GM19239 (cell line): ENCODE results near the gene MLN.
"Not testable (repeated sequence)": the region's sequence is repeated elsewhere in the genome, so short reads cannot be mapped to it uniquely, and the experiment has no call there.

Experiments used
- DNase-seq: peaks from one replicate; pipeline ENCODE4 v3.0.0; 2011; ENCODE audit warnings: low spot score; ENCODE audit not compliant: insufficient read length
- FAIRE-seq: peaks from 2 replicates; lab custom pipeline; 2011; peaks lifted over from hg19 to GRCh38; lab: Jason Lieb, UNC

MLN gene

GRCh38 chr6:33836806-33837469 lies 33.1 kb upstream of the MLN start:
- DNase-seq (no peak), FAIRE-seq (no peak)

GRCh38 chr6:33834401-33835392 lies 30.9 kb upstream of the MLN start:
- FAIRE-seq, result no peak
- no peak for DNase-seq

- FAIRE-seq (no peak), DNase-seq (no peak)
Observed at GRCh38 chr6:33833599-33833998, 29.8 kb upstream of the MLN start.

- FAIRE-seq, DNase-seq: not testable (repeated sequence)
Observed at GRCh38 chr6:33832831-33833230, 29.0 kb upstream of the MLN start.

DNA sequence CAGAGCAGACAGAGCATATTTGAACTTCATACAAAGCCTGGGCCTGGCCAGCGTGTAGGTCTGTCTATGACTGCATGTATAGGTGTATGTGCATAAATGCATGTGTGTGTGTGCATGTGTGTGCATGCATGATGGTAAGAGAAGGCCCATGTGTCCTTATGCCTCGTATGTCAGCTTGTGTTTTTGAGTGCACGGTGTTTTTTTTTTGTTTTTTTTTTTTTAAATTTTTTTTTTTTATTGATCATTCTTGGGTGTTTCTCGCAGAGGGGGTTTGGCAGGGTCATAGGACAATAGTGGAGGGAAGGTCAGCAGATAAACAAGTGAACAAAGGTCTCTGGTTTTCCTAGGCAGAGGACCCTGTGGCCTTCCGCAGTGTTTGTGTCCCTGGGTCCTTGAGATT lies 27.9 kb upstream of the MLN start:
- FAIRE-seq, DNase-seq: not testable (repeated sequence)

- no peak for DNase-seq
- no peak for FAIRE-seq
Observed at GRCh38 chr6:33830635-33831240, 26.9 kb upstream of the MLN start.

DNA sequence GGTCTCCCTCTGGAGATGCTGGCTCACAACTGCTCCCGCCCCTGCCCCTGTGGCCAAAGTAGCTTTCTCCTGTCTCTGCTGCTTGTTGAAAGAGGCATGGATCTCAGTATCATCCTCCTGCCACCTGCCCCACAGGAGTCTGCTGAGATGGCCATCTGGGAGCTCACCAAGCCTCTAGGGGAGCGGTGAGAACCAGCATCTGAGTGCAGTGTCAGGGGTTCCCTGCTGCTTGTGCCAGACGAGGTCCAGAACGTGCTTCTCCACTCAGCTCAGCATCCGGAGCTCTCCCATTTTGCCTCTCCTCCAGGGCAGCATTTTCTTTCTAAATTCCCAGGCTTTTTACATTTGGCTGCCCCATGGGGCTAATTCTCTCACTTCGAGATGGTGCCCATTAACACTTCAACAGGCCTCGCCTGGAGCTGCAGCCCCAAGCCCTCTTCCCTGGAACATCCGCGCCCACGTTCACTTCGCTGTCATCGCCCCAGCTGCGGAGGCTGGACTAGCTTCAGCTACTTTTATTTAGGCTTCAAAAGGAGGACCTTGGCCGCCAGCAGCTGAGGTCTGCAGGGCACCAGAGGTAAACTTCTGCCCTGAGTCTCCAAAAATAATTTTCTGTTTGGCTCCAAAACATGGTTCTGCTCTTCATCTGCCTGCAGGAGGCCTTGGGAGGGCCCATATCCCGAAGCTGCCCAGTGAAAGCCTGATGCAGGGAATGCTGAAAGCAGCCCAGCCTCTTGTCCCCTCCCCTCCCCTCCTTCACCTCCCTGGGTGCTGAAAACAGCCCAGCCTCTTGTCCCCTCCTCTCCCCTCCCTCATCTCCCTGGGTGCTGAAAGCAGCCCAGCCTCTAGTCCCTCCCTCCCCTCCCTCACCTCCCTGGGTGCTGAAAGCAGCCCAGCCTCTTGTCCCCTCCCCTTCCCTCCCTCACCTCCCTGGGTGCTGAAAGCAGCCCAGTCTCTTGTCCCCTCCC lies 25.2 kb upstream of the MLN start:
- no peak for FAIRE-seq
- no peak for DNase-seq

- DNase-seq (no peak), FAIRE-seq (no peak)
Observed at GRCh38 chr6:33828452-33828763, 24.6 kb upstream of the MLN start.

GRCh38 chr6:33827546-33828451 lies 24.0 kb upstream of the MLN start:
- DNase-seq (no peak), FAIRE-seq (no peak)

DNA sequence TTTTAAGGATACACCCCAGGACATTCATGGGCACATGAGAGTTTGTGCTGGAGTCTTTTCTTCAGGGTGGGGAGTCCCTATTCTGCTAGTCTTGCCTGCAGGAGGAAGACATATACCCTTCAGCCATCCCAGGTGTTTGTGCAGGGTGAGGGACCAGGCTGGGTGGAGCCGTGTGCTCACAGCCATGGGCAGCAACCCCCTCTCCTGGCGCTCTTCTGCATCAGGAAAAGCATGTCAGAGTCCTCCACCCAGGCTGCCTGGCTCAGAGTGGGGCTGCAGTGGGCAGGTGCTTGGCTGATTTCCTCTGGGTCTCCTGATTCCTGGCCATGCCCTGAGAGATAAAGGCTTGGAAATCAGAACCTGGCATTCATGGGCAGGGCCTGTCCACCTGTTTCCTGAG lies 22.7 kb upstream of the MLN start:
- DNase-seq, result no peak
- no peak for FAIRE-seq

- FAIRE-seq (no peak), DNase-seq (no peak)
Observed at GRCh38 chr6:33824461-33825154, 20.8 kb upstream of the MLN start.

DNA sequence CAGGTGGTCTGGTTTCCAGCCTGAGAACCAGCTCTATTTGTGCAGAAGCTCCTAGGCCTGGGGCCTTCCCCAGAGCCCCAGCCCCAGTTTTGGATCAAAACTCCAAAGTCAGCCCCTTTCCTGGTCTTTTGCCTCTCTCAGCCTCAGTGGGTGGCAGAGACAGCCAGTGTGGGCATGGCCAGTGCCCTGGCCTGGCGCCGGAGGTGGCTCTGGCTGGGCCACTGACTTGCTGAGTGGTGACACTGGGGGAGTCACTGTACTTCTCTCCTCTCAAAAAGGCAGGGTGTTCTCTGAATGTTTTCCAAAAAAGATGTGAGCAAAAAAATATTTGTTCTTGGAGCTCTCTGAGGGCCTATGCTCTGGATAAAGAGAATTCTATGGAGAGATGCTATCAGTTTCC lies 20.0 kb upstream of the MLN start:
- FAIRE-seq (no peak), DNase-seq (no peak)

DNA sequence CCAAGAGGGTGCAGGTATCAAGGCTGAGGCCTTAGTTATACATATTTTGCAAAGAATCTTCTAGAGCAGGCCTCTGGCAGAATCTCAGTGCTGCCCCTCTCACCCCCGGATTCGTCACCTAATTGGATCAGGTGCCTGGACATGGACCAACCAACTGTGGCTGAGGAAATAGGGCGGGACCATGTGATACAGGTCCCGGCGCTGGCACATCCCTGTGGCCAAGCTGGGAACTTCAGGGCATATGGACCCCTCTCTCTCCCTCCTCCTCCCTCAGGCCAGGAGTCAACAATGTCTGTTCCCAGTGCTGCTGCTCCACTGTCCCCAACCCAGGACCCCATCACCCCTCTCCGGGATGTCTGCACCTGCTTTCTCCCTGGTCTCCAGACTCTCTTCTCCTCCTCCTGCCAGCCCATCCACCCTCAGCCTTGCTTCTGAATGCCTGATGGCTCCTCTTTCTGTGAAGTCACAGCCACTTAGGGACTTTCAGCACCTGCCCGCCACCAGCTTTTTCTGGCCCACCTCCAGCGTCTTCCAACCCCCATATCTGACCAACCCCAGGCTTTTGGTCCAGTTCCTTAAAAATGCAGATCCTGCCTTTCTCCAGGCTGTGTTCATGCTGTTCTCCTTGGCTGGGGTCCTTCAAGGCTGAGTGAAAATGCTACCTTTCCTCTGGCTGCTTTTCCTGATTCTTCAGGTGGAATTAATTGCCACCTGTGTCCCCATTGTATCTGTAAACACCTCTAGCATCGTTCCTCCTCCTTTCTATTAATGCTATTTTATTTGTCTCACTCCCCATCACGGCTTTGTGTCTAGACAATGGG lies 19.0 kb upstream of the MLN start:
- DNase-seq (no peak), FAIRE-seq (no peak)

DNA sequence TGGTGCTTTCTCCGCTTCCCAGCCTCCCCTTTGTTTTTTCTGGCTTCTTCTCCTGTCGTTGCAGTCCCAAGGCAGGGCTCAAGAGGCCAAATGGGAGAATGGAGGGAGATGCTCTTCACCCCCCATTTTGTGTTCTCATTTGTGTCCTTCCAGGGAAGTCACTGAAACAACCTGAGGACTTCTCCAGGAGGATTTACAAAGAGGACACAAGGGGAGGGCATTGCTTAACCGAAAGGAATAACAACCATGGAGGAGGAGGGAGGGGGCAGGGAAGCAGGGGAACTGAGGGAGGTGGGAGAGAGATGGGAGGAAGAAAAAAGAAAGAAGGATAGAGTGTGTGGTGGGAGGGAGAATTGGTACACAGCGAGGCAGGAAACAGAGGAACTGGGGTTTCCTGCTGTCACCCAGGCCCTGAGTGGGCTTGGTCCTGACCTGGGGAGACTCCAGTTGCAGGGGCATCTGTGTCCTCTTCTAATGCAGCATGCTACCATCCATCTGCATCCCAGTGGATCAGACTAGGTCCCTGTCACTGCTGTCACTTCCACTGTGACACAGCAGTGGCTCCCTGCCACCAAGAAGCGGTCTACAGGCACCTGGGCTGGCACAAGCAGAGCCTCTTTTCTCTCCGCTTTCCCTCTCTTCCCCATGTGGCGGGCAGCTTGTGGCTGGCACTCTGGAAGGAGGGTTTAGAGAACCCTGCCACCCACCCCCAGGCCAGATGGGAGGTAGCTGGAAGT lies 17.1 kb upstream of the MLN start:
- FAIRE-seq, result no peak
- DNase-seq, result no peak

GRCh38 chr6:33820243-33820642 lies 16.4 kb upstream of the MLN start:
- DNase-seq (no peak), FAIRE-seq (no peak)

DNA sequence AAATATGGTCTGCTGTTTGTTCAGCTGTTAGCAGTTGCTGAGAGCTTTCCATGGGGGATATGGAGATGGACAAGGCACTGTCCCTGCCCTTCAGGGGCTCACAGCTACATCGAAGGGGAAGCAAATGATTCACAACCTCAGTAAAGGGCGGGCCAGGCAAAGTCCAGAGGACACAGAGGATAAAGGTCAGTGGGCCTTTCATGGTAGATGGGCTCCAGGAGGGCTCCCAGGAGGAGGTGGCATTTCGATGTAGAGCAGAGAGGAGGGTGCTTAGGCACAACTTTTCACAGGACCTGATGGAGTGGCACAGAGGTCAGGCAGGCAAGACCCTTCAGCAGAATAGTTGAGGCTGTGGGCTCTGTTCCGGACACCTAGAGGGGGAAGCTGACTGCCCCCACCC lies 15.2 kb upstream of the MLN start:
- FAIRE-seq (no peak), DNase-seq (no peak)

DNA sequence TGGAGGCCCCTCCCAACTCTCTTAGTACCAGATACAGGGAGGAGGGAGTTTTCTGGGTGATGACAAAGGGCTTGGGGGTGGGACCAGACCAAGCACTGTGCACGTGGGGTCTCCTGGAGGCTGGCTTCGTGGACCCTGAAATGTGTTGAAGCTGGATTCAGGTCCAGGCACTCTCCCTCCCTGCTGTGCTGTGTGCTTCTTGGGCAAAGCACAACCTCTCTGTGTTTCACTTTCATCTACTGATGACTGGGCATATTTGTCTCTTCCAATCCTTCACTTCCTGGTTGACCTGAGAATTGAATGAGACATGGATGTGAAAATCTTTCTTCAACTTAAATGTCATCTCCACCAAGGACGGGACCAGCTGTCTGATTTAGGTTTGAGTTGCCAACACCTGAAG lies 14.5 kb upstream of the MLN start:
- no peak for DNase-seq
- no peak for FAIRE-seq
